Loucy (cell line): ENCODE results near the gene TET1.

Experiments used
- EZH2phosphoT487 ChIP-seq: fragments of 200-600 bp; IDR thresholded peaks from 2 replicates; pipeline ENCODE4 v1.6.1; 2018; ENCODE audit warnings: antibody characterized with exemption, mild to moderate bottlenecking, moderate library complexity, borderline replicate concordance
- TF ChIP-seq, protein P1 (sequence below): fragments of 200-600 bp; sonication (generic); conservative IDR thresholded peaks from 2 replicates; pipeline ENCODE4 v1.5.1; 2014; ENCODE audit warnings: mild to moderate bottlenecking, antibody characterized with exemption, low read length

DNA sequence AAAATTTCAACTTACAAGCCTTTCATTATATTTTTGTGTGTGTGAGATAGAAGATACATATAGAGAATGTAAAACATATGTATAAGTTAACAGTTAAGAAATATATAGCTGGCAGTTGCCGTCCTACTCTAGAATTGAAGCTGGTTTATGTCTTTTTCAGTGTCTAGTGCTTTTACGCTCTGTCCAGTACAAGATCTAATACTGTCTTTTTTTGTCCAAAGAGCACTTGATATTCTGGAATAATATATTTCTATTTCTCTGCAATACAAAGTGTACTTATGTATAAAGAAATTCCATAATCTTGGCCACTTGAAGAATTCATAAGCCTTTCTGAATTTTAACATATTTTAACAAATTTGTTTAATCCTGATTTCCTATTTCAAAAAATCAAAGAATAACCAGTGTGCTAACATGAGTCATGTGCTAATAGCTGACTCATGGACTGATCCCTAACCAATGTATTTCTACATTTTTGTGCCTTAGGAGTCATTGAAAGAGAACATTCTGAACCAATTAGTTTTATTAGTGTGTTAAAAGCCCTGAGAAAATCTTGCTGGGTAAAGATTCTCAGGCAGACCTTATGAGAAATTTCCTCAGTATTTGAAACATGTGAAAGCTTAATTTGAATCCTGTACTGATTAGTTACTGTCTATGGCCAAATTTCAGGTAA is 87.7 kb downstream of the TET1 start:
- TF ChIP-seq, protein P1, sequence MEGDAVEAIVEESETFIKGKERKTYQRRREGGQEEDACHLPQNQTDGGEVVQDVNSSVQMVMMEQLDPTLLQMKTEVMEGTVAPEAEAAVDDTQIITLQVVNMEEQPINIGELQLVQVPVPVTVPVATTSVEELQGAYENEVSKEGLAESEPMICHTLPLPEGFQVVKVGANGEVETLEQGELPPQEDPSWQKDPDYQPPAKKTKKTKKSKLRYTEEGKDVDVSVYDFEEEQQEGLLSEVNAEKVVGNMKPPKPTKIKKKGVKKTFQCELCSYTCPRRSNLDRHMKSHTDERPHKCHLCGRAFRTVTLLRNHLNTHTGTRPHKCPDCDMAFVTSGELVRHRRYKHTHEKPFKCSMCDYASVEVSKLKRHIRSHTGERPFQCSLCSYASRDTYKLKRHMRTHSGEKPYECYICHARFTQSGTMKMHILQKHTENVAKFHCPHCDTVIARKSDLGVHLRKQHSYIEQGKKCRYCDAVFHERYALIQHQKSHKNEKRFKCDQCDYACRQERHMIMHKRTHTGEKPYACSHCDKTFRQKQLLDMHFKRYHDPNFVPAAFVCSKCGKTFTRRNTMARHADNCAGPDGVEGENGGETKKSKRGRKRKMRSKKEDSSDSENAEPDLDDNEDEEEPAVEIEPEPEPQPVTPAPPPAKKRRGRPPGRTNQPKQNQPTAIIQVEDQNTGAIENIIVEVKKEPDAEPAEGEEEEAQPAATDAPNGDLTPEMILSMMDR, result no peak
- TF ChIP-seq EZH2phosphoT487, result no peak
